Measurements from ENCODE around the gene DCLRE1B.

GRCh38 chr1:113901191-113901590 lies 3.9 kb upstream of the DCLRE1B start:
- TF ChIP-seq CTCF (IDR thresholded peaks at IDR 0.05) (no peak), EP300 (IDR thresholded peaks at IDR 0.05) (no peak)

All from gastroesophageal sphincter (tissue), 3 donors.